ENCODE measurements around the gene PPP1R13B.
A peak's percentile ranks its signal among the peaks of the same experiment; 100 is the strongest.
"Not testable (repeated sequence)": the region's sequence is repeated elsewhere in the genome, so short reads cannot be mapped to it uniquely, and the experiment has no call there.

PPP1R13B gene

GRCh38 chr14:103847451-103848174 is at the start of gene PPP1R13B:
Gene PPP1R13B, minus strand, starts transcription at chr14:103847575. Its CDS starts 268 bp downstream, at chr14:103847307.
- DNase-seq = peak; percentile 95

GRCh38 chr14:103896578-103896977 is 49.2 kb upstream of the PPP1R13B start:
- DNase-seq = no peak

GRCh38 chr14:103894723-103895059 is 47.3 kb upstream of the PPP1R13B start:
- no peak for DNase-seq

- no peak for DNase-seq
Measured at GRCh38 chr14:103894034-103894722, 46.8 kb upstream of the PPP1R13B start.

GRCh38 chr14:103892247-103892646 is 44.9 kb upstream of the PPP1R13B start:
- DNase-seq = no peak

- no peak for DNase-seq
Measured at GRCh38 chr14:103891667-103892215, 44.4 kb upstream of the PPP1R13B start.

- no peak for DNase-seq
Measured at GRCh38 chr14:103890821-103891666, 43.7 kb upstream of the PPP1R13B start.

GRCh38 chr14:103890052-103890371 is 42.6 kb upstream of the PPP1R13B start:
- DNase-seq = no peak

- DNase-seq = no peak
Measured at GRCh38 chr14:103889313-103890051, 42.1 kb upstream of the PPP1R13B start.

- not testable (repeated sequence) for DNase-seq
Measured at GRCh38 chr14:103889002-103889312, 41.6 kb upstream of the PPP1R13B start.

GRCh38 chr14:103887557-103888115 is 40.3 kb upstream of the PPP1R13B start:
- DNase-seq = no peak

GRCh38 chr14:103887170-103887501 is 39.8 kb upstream of the PPP1R13B start:
- no peak for DNase-seq

- DNase-seq = no peak
Measured at GRCh38 chr14:103886304-103887169, 39.2 kb upstream of the PPP1R13B start.

- no peak for DNase-seq
Measured at GRCh38 chr14:103885509-103885932, 38.1 kb upstream of the PPP1R13B start.

- no peak for DNase-seq
Measured at GRCh38 chr14:103884854-103885253, 37.5 kb upstream of the PPP1R13B start.

- DNase-seq = no peak
Measured at GRCh38 chr14:103883263-103883523, 35.8 kb upstream of the PPP1R13B start.

GRCh38 chr14:103882503-103883262 is 35.3 kb upstream of the PPP1R13B start:
- DNase-seq = no peak

- no peak for DNase-seq
Measured at GRCh38 chr14:103881268-103882201, 34.2 kb upstream of the PPP1R13B start.

- peak; percentile 81 for DNase-seq
Measured at GRCh38 chr14:103880348-103881267, 33.2 kb upstream of the PPP1R13B start.

Data from right hindlimb (tissue), 1 donor.